Measurements from ENCODE around the gene CTU2. TPM values are rescaled to one million over a fixed set of nuclear protein-coding genes. Genes with fewer than 3 reads are reported as not detected.

Gene CTU2
- total and polyA plus RNA-seq, 2 of the 4 experiments (the other 2 are of a cell fraction): 12.9 to 18.4 TPM

DNA sequence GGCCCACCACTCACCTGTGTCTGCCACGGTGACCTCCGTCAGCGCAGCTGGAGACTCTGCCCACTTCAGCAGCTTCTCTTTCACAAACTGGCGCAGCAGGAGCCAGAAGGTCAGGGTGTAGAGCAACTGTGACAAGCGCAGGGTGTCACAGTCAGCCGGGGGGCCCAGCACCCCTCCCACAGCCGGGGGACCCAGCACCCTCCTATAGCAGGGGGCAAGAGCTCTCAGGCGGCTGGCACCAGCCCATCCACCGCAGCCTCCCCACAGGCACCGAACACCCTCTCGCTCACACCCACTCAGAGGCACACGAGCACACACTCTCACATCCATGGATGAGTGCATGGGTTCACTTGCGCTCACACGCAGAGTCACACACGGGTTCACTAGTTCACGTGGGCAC lies 28.8 kb downstream of the CTU2 start:
- Histone ChIP-seq H4K20me1 (ENCODE audit: insufficient read depth, low read length) (peaks cover 60% of the 10 kb centered on the region), H3K14ac (replicated peaks; ENCODE audit: low read depth, low read length) (no peak overlapping the region), H3K9me1 (ENCODE audit: insufficient read depth, low read length) (no peaks in the 10 kb centered on the region; the same call in 1 of the 2 replicates), H3K4ac (ENCODE audit: low read depth, low read length) (no peak overlapping the region), H2BK15ac (ENCODE audit: low read depth, low read length) (no peak overlapping the region), H3K4me3 (ENCODE audit: insufficient read depth, low read depth, low read length) (no peak overlapping the region), H3K4me2 (ENCODE audit: low read depth, low read length) (no peak overlapping the region), H3K9ac (ENCODE audit: low read depth, low read length) (no peak overlapping the region), H3K27ac (ENCODE audit: insufficient read depth, low read length) (no peak overlapping the region), H3K18ac (ENCODE audit: low read depth, low read length) (no peak overlapping the region), H3K23ac (ENCODE audit: low read depth, low read length) (no peak overlapping the region), H4K5ac (ENCODE audit: low read depth, low read length) (no peak overlapping the region), H2AFZ (replicated peaks; ENCODE audit: low read length, poor library complexity) (peak overlapping the region; percentile 5), H2AK9ac (replicated peaks; ENCODE audit: low read depth, low read length, poor library complexity) (peak overlapping the region; percentile 55), H4K91ac (ENCODE audit: insufficient read depth, low read depth, low read length) (no peak overlapping the region), H2AK5ac (ENCODE audit: low read depth, low read length) (no peak overlapping the region), H3K9me3 (ENCODE audit: control insufficient read depth, insufficient read depth, low read length) (no peaks in the 10 kb centered on the region), H3K56ac (ENCODE audit: extremely low read depth, insufficient read depth, low read length) (no peak overlapping the region), H2BK20ac (ENCODE audit: low read depth, low read length) (no peak overlapping the region), H3K4me1 (ENCODE audit: control insufficient read depth, insufficient read depth, low read length) (no peaks in the 10 kb centered on the region), H2BK120ac (ENCODE audit: low read depth, low read length) (no peak overlapping the region), H4K8ac (ENCODE audit: low read depth in 2 of 2, low read length in 2 of 2) (no peak overlapping the region), H2BK5ac (ENCODE audit: low read depth, low read length, poor library complexity, severe bottlenecking) (no peak overlapping the region), H3K36me3 (ENCODE audit: control insufficient read depth, insufficient read depth, low read length) (peaks cover 68% of the 10 kb centered on the region), H3K79me1 (ENCODE audit: low read depth in 1 of 2, low read length in 2 of 2) (peaks cover 3 to 54% of the 10 kb centered on the region in 2 experiments; a peak in 3 of 4 replicates), H3K27me3 (ENCODE audit: control insufficient read depth, insufficient read depth, low read length) (no peaks in the 10 kb centered on the region)
- ChIA-PET POLR2A (ENCODE audit: unreplicated experiment) (no interaction called here), CTCF (no interaction called here)
- dilution Hi-C loops (cut with HindIII; ENCODE audit: low sequenced_read_pairs, unreplicated experiment) (no loop called here), intact Hi-C loops (cut with micrococcal nuclease) (no loop called here), in situ Hi-C loops (cut with MboI; ENCODE audit: low sequenced_read_pairs) (no loop called here)
- DNase-seq (no peak), ATAC-seq (ENCODE audit: low read depth) (no peak)
- WGBS, 2 experiments (ENCODE audit: extremely low coverage in 2 of 2, insufficient read length in 1 of 2): 94% methylated on average over 9 of the region's 16 CpGs; no CpG with 5 or more reads in 1 of the 2 experiments
- TF ChIP-seq SMC3 (IDR thresholded peaks at IDR 0.05; ENCODE audit: low read depth, low read length) (no peak), MAZ (IDR thresholded peaks at IDR 0.05; ENCODE audit: borderline replicate concordance, low read depth, low read length) (no peak), POLR2A (IDR thresholded peaks at IDR 0.05; ENCODE audit: low read depth, low read length) (no peak), RAD21 (IDR thresholded peaks at IDR 0.05; ENCODE audit: low read length) (no peak), FOS (IDR thresholded peaks at IDR 0.05; ENCODE audit: low read depth, low read length) (no peak), MXI1 (IDR thresholded peaks at IDR 0.05; ENCODE audit: borderline replicate concordance, low read depth, low read length) (no peak)
- TF ChIP-seq, protein P1, sequence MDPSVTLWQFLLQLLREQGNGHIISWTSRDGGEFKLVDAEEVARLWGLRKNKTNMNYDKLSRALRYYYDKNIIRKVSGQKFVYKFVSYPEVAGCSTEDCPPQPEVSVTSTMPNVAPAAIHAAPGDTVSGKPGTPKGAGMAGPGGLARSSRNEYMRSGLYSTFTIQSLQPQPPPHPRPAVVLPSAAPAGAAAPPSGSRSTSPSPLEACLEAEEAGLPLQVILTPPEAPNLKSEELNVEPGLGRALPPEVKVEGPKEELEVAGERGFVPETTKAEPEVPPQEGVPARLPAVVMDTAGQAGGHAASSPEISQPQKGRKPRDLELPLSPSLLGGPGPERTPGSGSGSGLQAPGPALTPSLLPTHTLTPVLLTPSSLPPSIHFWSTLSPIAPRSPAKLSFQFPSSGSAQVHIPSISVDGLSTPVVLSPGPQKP (IDR thresholded peaks at IDR 0.05; ENCODE audit: borderline replicate concordance, low read depth, low read length): no peak
- BruUV-seq (replicated peaks): no TSS peak

Measured in IMR-90 (cell line).